AML-193 (cell line): ENCODE results near the gene ARHGAP26.
"Not testable (repeated sequence)": the region's sequence is repeated elsewhere in the genome, so short reads cannot be mapped to it uniquely, and the experiment has no call there.

ENCODE experiments used
- DNase-seq, 2 experiments: peaks; one replicate each; lab custom pipeline; 2025; lab: John Stamatoyannopoulos, UW

The ARHGAP26 gene

DNA sequence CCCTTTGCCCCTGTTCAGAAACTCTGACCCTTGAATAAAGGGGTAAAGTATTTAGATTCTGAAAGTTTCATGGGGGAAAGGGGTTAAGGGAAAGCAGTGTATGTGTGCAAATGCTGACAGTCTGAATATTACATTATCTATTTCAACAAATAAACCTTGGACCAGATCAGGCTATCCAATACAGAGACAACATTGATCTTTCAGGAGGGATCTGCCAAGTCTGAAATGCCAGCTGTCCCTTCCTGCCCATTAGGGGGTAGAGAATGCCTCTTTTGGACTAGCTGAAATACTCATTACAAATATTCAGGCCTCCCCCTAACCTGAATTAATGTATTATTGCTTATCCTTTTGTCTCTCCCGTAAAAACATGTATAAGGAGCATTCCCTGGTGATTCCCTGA, 413.8 kb downstream of the ARHGAP26 start:
- DNase-seq: no peak

DNA sequence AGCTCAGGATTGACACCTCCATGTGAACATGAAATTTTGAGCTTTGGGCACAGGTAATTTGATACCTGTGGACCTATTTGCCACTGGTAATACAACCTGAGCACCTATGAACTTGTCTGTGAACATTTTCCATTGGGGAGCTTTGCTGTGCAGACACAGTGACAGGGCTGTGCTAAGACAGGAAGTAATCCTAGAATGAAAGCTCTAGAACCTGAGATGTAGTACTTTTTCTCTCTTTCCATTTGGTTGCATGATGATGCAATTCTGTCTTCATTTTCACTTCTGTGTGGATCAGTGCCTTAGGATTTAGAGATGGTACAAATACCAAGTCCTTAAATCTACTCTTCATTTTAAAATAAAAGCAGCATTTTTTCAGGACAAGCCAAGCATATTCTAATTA, 416.4 kb downstream of the ARHGAP26 start:
- peak in 1 of 2 experiments; percentile 5 for DNase-seq

DNA sequence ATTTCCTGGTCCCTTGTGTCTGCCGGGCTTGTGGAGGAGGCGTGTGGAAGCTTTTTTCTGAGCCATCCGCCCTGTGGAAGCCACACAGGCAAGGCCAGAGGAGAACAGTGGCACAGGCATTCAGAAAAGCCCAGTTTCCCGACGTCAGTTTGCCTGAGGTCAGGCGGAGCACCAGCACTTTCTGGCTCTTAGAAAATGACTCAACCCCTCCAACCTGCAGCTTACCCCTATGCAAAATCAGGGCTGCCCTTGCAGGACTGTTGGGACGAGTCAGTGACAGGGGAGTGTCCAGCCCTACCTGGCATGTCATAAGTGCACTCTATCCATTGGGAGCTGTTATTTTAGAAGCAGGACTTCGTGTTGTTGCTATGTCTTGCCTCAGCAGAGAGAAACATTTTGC, 417.3 kb downstream of the ARHGAP26 start:
- no peak for DNase-seq

DNA sequence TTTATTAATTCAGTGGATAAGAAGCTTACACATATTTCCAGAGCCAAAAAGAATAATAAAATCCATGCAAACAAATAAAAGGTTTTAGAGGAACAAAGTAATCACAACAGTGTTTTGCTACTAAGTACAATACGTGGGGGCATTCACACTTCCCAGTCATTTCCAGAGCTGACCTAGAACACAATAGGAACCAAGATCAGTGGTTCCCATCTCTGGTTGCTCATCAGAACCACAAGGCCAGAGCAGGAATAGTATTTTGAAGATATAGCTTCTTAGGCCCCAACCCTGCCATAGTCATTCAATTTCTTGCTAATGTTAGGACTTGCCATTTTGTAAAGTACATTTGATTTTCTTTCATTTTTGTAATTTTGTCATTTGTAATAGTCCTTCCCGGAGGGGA, 417.9 kb downstream of the ARHGAP26 start:
- DNase-seq: no peak

DNA sequence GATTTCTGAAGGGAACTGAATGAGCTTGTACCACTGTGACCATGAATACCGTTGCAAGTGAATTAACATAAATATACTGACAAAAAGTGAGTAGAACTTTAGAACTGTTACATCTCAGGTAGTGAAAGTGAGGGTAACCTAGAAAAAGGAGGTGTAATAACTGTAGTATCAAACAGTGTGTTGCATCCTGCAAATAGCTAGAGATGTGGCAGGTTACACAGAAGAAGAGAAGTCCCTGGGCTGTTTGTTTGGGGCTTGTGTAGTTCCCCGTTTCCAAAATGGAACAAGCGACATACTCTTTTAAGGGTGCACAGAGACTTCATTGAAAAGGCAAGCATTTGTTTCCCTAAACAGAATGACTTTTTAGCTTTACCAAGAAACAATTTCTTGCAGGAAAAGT, 418.5 kb downstream of the ARHGAP26 start:
- DNase-seq: no peak

DNA sequence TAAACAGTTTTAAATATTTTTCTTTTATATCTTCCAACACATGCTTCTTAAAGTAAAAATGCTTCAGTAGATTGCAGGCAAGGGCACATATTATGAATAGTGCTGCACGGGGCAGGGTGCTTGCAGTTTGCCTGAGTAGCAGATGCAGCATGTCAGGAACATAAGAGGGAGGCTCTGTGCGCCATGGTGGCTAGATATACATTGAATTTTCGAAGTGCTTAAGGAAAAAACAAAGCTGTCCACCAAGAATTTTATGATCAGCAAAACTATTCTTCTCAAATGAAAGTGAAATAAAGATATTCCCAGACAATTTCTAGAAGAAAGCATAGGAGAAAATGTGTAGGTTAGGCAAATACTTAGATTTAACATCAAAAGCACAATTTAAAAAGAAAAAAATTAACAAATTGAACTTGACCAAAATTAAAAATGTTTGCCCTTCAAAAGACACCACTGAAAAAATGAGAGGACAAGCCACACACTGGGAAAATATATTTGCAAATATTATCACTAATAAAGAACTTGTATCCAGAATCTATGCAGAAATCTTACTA, 420.2 kb downstream of the ARHGAP26 start:
- DNase-seq: no peak

DNA sequence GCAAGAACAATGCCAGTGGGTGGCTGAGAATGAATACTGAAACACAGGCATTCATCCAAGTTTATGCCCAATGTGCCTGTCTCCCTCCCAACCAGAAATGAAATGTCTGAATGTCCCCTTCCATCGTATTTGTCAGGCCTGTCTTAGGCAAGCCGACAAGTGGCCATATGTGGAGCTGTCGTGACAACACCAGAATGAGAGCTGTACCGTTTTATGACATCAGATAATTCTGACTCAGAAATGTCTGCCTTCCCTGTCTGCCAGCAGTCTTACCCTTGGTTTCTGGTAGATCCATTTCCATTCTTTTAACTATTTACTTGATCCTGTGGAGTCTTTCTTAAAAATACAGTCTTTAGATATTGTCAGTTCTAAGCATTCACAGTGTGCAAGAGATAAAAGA, 421.5 kb downstream of the ARHGAP26 start:
- no peak for DNase-seq

DNA sequence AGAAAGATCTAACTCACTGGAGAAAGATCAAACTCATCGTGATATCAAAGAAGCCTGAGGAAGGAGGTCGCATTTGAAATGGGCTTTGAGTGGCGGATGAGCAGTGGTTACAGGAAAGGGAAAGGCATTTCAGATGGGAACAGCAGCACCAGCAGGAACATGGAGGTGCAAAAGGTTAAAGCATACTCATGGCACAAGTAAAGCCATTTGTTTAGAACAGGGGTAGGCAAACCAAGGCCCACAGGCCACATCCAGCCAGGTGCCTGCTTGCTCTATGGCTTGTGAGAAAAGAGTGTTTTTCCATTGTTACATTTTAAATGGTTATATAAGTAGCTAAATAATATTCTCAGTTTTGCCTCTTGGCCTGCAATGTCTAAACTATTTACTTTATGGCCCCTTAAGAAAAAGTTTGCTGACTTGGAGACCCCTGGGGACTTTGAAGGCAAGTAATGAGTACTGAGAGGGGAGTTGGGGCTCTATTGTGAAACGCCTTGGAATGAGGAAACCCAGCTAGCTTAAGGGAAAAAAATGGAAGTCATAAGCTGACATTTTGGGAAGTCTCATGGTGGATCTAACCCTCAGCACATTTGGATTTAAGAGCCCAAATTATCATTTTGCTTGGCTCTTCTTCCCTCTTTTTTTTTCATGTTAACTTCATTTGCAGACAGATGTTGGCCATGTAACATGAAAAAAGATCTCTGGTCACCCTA, 422.2 kb downstream of the ARHGAP26 start:
- DNase-seq: no peak

DNA sequence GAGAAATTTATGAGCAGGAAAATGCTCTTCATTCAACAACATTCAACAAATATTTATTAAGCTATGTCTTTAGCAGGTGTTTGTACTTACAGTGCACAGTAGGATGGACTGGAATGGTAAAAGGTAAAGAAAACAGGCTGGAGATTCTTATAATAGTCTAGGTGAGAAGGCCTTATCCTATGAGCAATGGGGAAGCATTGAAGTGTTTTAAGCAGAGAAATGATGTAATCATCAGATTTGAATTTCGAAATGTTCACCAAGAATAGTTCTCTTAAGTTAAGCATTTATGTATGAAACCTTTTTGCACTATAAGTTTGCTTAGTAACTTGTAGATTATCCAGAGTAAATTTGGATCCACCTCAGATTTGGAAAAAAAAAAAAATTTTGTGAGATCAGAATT, 424.0 kb downstream of the ARHGAP26 start:
- peak; percentile 63 to 78 for DNase-seq

DNA sequence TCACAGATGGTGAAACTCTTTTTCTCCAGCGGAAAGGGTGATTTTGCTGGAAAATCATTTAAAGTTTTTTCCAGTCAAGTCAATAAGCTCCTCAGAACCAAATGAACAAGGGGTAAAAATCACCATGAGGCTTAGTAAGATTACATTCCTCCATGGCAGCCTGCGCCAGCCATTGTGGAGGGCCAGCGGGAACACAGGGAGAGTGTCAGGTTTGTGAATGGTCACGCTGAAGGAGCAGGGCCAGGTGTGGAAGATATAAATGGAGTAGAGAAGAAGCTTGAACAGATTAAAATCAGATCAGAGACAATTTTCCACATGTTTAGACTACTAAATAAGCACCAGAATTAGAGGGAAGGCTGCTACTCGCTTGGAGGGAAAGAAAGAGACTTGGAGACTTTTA, 424.5 kb downstream of the ARHGAP26 start:
- DNase-seq: no peak

DNA sequence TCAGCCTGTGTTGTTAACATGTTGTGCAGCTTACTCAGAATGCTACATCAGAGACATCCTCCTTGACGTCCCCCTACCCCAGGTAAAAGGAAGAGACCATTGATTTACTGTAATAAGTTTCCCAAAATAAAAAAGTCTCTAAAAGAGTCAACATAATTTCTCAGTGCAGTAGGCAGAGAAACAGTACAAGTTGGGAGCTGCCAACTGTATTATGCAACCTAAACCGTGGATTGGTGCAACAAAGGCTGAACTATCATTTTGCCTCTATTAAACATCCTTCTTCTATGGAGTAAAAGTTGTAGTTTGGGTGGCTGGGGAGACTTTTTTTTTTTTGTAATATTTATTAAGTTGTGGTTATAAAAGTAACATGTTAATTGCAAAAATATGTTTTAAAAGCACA, 425.3 kb downstream of the ARHGAP26 start:
- peak; percentile 50 to 62 for DNase-seq

DNA sequence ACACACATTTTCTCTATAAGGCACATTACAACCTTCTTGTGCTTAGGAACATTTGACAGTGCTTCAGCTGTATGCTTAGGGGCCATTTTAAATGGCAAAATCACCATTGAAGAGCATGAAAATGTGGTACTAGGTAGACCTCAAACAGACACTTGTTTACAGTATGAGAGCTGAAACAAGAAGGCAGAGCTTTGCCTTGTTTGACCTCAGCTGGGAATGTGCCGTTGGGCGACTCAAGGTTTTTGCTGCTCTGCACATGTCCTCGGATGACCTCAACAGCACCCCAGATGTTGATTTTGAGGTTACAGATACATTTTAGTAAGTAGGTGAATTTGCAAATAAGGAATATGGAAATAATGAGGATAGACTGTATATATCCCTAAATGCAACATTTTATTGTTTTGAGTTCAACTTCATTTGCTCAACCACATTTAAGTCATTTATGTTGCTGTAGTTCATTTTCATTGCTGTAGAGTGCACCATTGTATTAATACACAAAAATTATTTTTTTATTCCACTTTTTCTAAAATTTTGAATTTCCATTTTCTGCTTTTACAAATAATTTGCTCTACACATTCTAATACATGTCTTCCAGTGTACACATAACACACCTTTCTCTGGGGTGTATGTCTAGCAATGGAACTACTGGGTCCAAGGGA, 426.6 kb downstream of the ARHGAP26 start:
- DNase-seq: no peak

DNA sequence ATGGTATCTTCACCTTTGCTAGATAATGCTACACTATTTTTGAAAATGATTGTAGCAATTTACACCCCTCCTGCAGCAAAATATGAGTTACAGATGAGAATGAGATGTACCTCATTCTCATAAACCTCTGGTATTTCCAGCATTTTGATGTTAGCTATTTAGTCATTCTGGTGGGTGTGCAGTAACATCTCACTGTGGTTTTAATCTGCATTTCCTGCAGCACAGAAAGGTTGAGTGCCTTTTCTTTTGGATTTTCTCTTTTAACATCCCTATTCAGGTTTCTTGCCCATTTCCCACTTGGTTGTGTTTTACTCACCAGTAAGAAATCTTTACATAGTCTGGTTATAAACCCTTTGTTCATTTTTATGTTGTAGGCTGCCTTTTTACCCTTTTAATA, 427.1 kb downstream of the ARHGAP26 start:
- no peak for DNase-seq

DNA sequence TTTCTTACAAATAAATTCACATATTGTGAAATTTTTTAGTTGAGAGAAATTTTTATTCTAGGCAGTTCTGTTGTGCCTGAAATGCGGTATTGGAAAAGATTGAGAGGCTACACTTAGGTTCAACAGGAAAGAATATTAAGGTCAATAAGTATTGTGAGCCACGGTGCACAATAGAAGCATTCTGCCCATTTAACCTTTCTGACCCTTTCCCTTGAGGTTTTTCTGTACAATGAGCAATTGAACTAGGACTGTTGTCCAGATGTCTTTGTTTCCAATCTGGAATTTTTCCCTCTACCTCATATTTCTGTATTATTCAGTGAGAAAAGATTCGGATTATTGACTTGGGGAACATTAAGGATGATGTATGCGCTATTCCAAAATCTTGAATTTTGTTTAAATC, 428.2 kb downstream of the ARHGAP26 start:
- DNase-seq: no peak

DNA sequence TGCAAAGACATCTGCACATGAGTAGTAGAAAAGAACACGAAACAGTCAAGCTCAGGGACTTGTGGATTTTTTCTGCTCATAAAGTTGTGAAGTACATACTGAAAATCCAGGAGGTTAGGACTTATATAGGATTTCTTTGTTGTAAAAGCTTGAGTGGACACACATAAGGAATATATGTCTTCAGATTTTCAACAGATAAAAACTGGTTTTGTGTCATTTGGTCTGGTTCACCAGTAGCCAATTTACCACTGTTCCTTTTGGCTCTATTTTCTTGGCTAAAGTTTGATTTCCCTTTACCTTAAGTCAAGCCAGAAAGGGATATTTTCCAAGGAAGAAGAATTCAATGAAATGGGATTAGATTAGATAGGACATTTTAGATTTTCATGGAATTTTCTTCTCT, 429.0 kb downstream of the ARHGAP26 start:
- no peak for DNase-seq

DNA sequence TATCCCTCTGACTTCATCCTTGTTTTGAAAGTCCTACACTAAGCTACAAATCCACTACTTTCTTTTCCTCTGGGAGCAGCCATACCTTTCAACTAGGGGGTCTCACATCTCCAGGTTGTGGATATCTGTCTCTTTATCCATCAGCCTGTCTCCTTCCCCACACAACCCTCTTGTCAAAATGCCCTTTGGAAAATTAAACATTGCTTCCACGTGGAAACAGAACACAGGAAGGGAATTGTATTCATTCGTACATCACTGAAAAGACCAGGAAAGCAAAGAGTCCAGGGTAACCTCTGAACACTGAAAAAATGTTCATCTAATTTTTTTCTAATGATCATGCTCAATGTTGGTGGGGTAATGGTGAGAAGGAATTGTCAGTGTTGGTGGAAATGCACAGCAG, 429.7 kb downstream of the ARHGAP26 start:
- no peak for DNase-seq

DNA sequence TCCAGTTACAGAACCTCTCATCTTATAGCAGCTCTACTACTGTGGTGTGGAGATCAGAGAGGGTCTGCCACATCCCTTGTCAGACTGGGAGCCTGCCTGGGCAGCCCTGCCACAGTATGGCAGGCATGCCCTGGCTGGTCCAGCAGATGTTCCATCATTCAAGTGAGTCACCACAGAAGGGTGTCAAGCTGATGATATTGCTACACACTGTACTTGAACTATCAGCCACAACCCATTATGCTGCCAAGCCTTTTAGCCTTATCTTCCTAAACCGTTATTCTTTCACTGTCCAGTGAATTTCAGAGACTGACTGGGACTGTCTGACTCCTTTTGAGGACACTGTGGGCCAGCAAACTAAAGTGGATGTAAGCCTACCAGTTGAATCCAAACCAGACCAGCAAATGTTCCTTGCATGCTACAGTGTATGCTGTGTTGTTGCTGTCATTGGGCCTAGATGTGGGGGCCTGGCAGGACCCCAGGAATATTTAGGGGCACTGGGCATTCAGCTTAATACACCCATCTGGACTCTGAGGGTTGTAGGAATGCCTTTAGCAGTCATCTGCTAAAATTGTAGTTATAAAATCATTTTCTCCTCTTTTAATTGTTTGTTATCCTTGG, 430.7 kb downstream of the ARHGAP26 start:
- DNase-seq: no peak

DNA sequence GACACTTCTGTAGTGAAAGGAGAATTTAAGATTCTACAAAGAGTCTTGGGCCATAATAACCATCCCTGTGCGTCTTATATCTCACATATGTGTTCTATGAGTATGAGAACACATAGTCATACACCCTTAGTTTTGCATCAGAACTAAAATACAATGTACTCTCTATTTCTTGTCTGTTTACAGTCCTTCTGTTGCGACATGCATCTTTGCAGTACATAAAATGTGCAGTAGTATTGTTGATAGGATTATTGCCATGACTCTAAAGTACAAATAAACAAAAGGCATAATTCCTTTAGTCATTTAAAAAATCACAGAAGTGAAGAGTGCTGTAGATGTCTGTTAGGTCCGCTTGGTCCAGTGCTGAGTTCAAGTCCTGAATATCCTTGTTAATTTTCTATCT, 431.4 kb downstream of the ARHGAP26 start:
- DNase-seq: no peak

DNA sequence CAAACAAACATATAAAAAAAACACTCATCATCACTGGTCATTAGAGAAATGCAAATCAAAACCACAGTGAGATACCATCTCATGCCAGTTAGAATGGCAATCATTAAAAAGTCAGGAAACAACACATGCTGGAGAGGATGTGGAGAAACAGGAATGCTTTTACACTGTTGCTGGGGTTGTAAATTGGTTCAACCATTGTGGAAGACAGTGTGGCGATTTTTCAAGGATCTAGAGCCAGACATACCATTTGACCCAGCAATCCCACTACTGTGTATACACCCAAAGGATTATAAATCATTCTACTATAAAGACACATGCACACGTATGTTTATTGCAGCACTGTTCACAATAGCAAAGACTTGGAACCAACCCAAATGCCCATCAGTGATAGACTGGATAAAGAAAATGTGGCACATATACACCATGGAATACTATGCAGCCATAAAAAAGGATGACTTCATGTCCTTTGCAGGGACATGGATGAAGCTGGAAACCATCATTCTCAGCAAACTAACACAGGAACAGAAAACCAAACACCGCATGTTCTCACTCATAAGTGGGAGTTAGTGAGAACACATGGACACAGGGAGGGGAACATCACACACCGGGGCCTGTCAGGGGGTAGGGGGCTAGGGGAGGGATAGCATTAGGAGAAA, 433.3 kb downstream of the ARHGAP26 start:
- not testable (repeated sequence) for DNase-seq

DNA sequence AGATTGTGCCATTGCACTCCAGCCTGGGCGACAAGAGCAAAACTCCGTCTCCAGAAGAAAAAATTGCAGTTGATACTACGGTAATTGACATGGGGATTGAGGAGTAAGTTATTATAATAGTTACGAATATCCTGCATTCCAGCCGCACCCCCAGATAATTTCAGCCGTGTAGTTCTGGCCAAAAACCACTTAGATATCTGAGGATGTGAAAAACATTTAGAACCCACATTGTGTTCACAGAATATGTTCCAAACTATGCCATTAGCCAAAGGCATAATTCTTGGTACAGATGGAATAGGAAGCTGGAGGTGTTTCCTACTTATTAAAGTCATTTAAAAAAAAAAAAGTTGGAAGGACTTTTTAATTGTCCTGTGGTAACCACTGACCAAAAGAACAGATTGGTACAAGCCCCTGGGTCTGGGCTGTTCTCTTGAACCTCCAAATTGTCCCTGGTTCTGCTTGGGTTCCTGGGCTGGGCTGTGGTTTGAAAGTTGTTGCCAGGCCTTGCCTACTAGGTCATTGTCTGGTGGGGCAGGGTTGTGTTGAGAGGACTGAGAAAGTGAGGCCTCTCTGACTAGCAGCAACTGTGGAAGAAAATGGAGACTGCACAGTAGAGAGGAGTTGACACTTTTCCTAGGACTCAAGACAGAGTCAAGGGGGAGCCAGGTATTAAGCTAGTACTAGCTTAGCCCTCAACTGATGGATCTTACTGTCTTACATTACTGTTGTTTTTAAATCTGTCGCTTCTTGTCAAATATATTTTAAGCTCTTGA, 434.5 kb downstream of the ARHGAP26 start:
- DNase-seq: no peak

DNA sequence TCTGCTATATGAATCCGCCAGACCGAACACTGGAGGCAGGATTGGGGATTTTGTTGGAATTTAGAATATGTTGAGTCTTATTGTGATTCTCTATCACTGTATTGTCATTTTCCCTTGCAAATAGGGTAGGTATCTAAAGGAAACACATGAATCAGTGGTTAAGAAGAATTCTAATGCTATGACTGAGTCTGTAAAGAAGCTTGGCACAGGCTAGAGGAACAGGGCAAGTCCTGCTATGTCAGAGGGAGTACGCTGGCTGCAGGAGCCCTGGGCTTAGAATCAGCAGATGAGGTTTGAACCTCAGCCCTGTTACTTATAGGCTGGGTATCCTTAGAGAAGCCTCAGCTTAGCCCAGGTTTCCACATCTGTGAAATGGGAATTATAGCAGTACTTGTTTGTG, 435.2 kb downstream of the ARHGAP26 start:
- no peak for DNase-seq

DNA sequence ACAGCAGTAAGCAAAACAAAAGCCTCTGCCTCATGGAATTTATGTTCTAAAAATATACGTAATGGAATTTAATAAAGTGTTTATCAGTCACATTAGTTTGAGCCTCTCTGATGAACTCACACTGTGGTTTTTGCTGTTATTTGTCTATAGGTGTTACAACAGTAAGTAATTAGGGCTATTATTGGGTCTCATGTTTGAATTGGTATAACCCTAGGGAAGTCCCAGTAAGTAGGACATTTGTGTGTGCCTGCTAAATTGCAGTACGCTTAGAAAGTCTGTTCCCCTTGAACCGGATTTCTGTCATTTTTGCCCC, 435.7 kb downstream of the ARHGAP26 start:
- DNase-seq: no peak
